Kidney epithelial cell (primary cell): ENCODE data around the gene OR2W3. TPM values are rescaled to one million over a fixed set of nuclear protein-coding genes. Genes with fewer than 3 reads are reported as not detected.
"Not testable (repeated sequence)": the region's sequence is repeated elsewhere in the genome, so short reads cannot be mapped to it uniquely, and the experiment has no call there.

Experiments
- DNase-seq: peaks from one replicate; pipeline ENCODE4 v3.0.0-alpha.2; 2010; ENCODE audit warnings: low read depth
- H3K27me3 ChIP-seq: 2 replicates; pipeline ENCODE4 v1.6.0; 2011; ENCODE audit warnings: low read length; ENCODE audit not compliant: control insufficient read depth, insufficient read depth
- H3K36me3 ChIP-seq: 2 replicates; pipeline ENCODE4 v1.5.1; 2011; ENCODE audit warnings: low read length; ENCODE audit not compliant: control insufficient read depth, insufficient read depth
- H3K4me3 ChIP-seq: 2 replicates; pipeline ENCODE4 v1.5.1; 2011; ENCODE audit warnings: low read depth, mild to moderate bottlenecking, control low read depth, low read length
- total RNA-seq: library from RNA; depleted of rRNA; stranded (reverse); fragments of >200 nt; gene quantifications from 2 replicates; pipeline ENCODE4 v1.2.3, GENCODE V29; 2015
- TF ChIP-seq, protein P1 (sequence below): IDR thresholded peaks from 2 replicates; pipeline ENCODE4 v1.5.1; 2011; ENCODE audit warnings: mild to moderate bottlenecking, moderate library complexity, low read length, control low read depth, inconsistent platforms; ENCODE audit not compliant: insufficient read depth, poor library complexity, severe bottlenecking

OR2W3 gene
- total RNA-seq, 1 donor from 2014 or later, result 1.0 TPM

GRCh38 chr1:247923941-247924340 lies 28.6 kb downstream of the OR2W3 start:
- Histone ChIP-seq H3K27me3 (no peaks in the 10 kb centered on the region), H3K36me3 (no peaks in the 10 kb centered on the region), H3K4me3 (no peak overlapping the region)
- TF ChIP-seq, protein P1, sequence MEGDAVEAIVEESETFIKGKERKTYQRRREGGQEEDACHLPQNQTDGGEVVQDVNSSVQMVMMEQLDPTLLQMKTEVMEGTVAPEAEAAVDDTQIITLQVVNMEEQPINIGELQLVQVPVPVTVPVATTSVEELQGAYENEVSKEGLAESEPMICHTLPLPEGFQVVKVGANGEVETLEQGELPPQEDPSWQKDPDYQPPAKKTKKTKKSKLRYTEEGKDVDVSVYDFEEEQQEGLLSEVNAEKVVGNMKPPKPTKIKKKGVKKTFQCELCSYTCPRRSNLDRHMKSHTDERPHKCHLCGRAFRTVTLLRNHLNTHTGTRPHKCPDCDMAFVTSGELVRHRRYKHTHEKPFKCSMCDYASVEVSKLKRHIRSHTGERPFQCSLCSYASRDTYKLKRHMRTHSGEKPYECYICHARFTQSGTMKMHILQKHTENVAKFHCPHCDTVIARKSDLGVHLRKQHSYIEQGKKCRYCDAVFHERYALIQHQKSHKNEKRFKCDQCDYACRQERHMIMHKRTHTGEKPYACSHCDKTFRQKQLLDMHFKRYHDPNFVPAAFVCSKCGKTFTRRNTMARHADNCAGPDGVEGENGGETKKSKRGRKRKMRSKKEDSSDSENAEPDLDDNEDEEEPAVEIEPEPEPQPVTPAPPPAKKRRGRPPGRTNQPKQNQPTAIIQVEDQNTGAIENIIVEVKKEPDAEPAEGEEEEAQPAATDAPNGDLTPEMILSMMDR, result no peak
- DNase-seq, result no peak

GRCh38 chr1:247924868-247925267 lies 29.5 kb downstream of the OR2W3 start, which contains the start of gene OR2AJ1:
Gene OR2AJ1, plus strand, starts transcription at chr1:247924889. Its CDS starts 8,880 bp downstream, at chr1:247933769.
- H3K4me3 ChIP-seq, result no peak within 1 kb of the TSS
- no peaks in the 10 kb centered on the region for H3K36me3 ChIP-seq
- DNase-seq, result no peak
- H3K27me3 ChIP-seq, result no peaks in the 10 kb centered on the region
- TF ChIP-seq, protein P1, result no peak

DNA sequence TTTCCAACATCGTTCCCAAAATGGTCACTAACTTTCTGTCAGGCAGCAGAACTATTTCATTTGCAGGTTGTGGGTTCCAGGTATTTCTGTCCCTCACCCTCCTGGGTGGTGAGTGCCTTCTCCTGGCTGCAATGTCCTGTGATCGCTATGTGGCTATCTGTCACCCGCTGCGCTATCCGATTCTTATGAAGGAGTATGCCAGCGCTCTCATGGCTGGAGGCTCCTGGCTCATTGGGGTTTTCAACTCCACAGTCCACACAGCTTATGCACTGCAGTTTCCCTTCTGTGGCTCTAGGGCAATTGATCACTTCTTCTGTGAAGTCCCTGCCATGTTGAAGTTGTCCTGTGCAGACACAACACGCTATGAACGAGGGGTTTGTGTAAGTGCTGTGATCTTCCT lies 38.6 kb downstream of the OR2W3 start:
- Histone ChIP-seq H3K36me3 (no peaks in the 10 kb centered on the region), H3K27me3 (no peaks in the 10 kb centered on the region), H3K4me3 (no peak overlapping the region)
- DNase-seq, result no peak
- TF ChIP-seq, protein P1, result no peak

GRCh38 chr1:247935781-247936180 lies 40.4 kb downstream of the OR2W3 start:
- TF ChIP-seq, protein P1, result no peak
- H3K27me3 ChIP-seq, result no peaks in the 10 kb centered on the region
- H3K36me3 ChIP-seq, result no peaks in the 10 kb centered on the region
- no peak for DNase-seq
- H3K4me3 ChIP-seq, result no peak overlapping the region

DNA sequence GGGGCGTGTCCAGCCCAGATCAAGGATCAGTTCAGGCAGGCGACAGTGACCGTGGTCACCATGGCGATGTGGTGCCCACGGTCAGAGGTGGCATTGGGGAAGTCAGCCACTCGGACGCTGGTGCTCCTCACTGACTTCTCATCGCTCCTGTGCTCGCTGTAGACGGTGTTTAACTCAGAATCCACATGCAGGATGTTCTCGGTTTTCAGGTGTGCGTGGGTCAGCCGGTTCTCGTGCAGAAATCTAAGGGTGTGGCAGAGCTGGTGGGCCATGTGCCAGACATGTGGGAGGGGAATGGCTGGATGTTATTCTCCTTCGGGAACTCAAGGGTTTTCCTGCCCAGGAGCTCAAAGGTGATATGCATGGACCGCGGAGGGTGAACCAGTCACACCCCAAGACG lies 41.0 kb downstream of the OR2W3 start:
- TF ChIP-seq, protein P1, result no peak

GRCh38 chr1:247936965-247937734 lies 41.8 kb downstream of the OR2W3 start:
- DNase-seq, result peak; percentile 29
- peak overlapping the region; percentile 55 for H3K4me3 ChIP-seq
- TF ChIP-seq, protein P1, result peak; percentile 98
- not testable (repeated sequence) for H3K36me3 ChIP-seq, H3K27me3 ChIP-seq

More for the DNA sequence above, 41.0 kb downstream of the OR2W3 start:
- no peak for DNase-seq
- no peaks in the 10 kb centered on the region for H3K36me3 ChIP-seq
- no peak overlapping the region for H3K4me3 ChIP-seq
- H3K27me3 ChIP-seq, result no peaks in the 10 kb centered on the region
